NCI-H187 treated with DMSO at 0.1 percent for 48 hours (cell line): ENCODE measurements around the gene SYT15.

Experiments
- DNase-seq: peaks from one replicate; lab custom pipeline; 2025; lab: John Stamatoyannopoulos, UW

Gene SYT15

GRCh38 chr10:46544989-46545791, 33.7 kb upstream of the SYT15 start:
- DNase-seq, result no peak

GRCh38 chr10:46545861-46546590, 32.9 kb upstream of the SYT15 start:
- no peak for DNase-seq

- DNase-seq, result no peak
Measured at GRCh38 chr10:46546591-46547540, 32.1 kb upstream of the SYT15 start.

DNA sequence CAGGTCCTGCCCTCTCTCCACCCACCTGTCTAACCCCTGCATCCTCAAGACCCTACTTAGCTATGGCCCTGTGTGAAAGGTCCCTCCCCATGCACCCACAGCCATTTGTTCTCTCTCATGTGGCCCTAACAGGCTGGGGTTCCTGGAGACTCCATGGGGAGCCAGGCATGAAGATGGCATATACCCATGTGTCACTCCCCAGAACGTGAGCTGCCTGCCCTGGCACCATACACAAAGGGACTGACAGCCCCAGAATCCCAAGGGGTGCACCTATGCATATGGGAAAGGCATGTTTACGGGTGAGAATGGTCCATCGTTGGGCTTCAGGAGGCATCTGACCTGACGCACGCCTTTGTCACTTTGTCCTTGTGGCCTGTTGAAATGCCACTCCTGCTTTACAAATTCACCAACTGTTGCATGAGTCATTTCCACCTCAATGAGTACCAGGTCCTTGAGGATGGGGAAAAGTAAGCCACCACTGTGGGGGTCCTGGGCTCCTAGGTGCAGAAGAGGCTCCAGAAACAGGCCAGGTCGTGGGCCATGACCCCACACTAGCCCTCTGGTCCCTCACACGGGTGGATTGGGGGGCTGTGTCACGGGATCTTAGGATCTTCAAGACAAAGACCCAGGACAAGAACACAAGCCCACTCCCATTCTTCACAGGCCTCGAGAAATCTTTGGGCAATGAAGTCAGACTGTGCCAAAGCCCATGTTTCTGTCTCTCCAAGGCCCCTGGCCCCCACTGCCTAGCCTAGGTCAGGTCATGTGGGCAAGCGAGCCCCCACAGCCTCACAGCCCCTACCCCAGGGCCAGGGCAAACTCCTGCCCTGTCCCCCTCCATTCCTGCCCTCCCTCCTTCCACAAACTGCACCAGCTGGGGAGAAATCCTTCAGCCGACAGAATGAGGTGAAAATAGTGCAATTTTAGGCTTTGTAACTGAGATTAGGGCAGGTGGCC, 31.1 kb upstream of the SYT15 start:
- DNase-seq, result no peak

GRCh38 chr10:46548498-46549090, 30.3 kb upstream of the SYT15 start:
- DNase-seq, result no peak

- DNase-seq, result no peak
Measured at GRCh38 chr10:46549171-46550075, 29.5 kb upstream of the SYT15 start.

- DNase-seq, result no peak
Measured at GRCh38 chr10:46550076-46550790, 28.7 kb upstream of the SYT15 start.

- DNase-seq, result no peak
Measured at GRCh38 chr10:46550795-46551700, 27.9 kb upstream of the SYT15 start.

DNA sequence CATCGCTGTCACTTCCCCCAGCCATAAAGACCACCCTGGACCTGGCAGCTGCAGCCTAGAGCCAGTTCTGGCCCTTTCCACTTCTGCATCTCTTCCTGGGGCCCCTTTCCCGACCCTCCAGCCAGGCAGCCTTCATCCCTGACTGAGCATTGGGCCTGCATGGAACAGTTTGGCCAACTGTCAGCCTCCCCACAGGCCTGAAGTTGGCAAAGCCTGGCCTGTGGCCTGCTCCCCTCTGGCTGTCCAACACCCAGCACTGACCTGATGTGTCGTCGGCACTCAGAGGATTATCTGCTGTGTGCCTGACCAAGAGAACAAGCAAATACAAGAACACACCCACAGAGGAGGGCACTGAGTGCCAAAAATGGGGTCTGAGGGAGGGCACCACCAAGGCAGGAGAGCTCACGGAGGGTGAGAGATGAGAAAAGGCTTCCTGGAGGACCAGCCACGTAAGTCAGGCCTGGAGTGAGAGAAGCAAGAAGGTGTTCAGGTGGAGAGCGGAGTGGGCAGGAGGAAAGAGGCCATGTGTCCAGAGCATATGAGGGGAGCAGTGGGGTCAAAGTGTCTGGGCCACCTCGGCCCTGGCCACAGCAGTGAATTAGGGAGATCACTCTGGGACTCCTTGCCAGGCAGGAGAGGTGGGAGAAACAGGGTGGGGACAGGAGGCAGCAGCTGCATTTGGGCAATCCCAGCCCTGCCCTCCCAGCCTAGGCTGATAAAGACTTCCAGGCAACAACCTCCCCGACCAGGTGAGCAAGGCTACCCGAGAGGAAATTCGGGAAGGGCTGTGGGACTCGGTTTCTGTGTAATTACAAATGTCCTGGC, 27.0 kb upstream of the SYT15 start:
- no peak for DNase-seq

DNA sequence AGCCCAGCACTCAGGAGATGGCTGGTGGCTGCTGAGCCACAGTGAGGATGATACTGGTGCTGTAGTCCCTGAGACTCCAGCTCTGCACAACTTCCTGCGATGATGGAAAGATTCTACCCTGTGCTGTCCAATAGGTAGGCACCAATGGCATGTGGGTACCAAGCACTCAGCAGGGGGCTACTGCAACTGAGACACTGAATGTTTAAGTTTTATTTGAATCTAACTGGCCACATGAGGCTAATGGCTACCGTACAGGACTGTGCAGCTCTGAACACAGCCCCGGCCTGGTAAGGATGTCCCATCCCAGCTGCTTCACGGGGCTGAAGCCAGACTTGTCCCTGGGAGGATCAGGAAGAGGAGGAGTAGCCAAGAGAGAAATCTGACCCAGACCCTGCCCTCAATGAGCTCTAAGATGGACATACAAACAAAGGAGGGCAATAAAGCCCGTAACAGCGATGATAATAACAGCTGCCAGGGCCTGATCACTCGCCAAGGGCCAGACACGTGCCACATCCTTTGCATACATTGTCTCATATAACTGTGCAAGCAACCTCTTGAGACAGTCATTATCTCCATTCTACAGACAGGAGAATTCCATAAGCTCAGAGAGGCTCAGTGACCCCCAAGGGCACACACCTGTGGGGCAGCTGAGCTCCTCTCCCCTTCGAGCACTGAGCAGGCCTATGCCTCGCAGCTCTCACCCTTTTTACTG, 26.2 kb upstream of the SYT15 start:
- no peak for DNase-seq

- DNase-seq, result no peak
Measured at GRCh38 chr10:46553238-46554049, 25.5 kb upstream of the SYT15 start.

GRCh38 chr10:46554166-46554781, 24.7 kb upstream of the SYT15 start:
- DNase-seq, result no peak

DNA sequence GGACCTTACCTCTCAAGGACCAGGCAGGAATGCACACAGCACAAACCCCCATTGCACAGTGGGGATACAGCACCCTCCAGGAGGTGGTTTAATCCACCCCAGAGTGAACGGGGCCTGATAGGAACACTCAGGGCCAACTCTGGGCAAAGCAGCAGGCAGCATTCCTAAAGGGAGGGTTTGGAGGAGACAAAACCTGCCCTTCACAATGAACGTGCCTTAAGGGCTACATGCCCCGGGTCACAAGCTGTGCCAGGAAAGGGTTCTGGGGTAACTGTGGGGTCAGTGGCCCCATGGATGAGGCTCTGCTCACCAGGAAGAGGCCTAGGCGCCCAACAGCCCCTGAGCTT, 23.6 kb upstream of the SYT15 start:
- DNase-seq, result no peak

- no peak for DNase-seq
Measured at GRCh38 chr10:46555713-46556514, 23.0 kb upstream of the SYT15 start.
